Measurements from ENCODE around the gene TTC38.

The TTC38 gene

GRCh38 chr22:46337870-46338269 lies 70.1 kb downstream of the TTC38 start:
- CTCF ChIA-PET: interaction anchor here (1.1 to 1.8 kb wide), 2 partner anchors 8 to 225 kb away, joined by 3 to 8 read pairs; no protein-coding TSS in a partner anchor
- Histone ChIP-seq H3K4me3 (ENCODE audit: low read depth, low read length) (no peak overlapping the region), H3K36me3 (ENCODE audit: control insufficient read depth in 2 of 2, insufficient read depth in 1 of 2, low read length in 2 of 2) (peaks cover 47 to 69% of the 10 kb centered on the region in 2 experiments), H3K9me3 (ENCODE audit: control insufficient read depth, insufficient read depth, low read depth, low read length) (no peaks in the 10 kb centered on the region), H3K4me1 (ENCODE audit: control insufficient read depth, insufficient read depth, low read length) (peaks cover 5% of the 10 kb centered on the region), H3K27ac (ENCODE audit: extremely low read depth, low read depth, low read length) (no peak overlapping the region)
- POLR2A ChIA-PET: interaction anchor here (1.6 kb wide), 1 partner anchor 15 kb away, joined by 3 read pairs; no protein-coding TSS in a partner anchor
- TF ChIP-seq REST (tag by site-specific recombination; IDR thresholded peaks at IDR 0.05) (peak; percentile 62; the same call in 1 of the 2 replicates), ZSCAN4 (tag by site-specific recombination; IDR thresholded peaks at IDR 0.05) (no peak)

- POLR2A ChIA-PET: no interaction called here
- Histone ChIP-seq H3K36me3 (ENCODE audit: control insufficient read depth in 2 of 2, insufficient read depth in 1 of 2, low read length in 2 of 2) (peaks cover 47 to 69% of the 10 kb centered on the region in 2 experiments), H3K4me3 (ENCODE audit: low read depth, low read length) (no peak overlapping the region), H3K27ac (ENCODE audit: extremely low read depth, low read depth, low read length) (no peak overlapping the region), H3K4me1 (ENCODE audit: control insufficient read depth, insufficient read depth, low read length) (peaks cover 5% of the 10 kb centered on the region), H3K9me3 (ENCODE audit: control insufficient read depth, insufficient read depth, low read depth, low read length) (no peaks in the 10 kb centered on the region)
- TF ChIP-seq GLI2 (tag by site-specific recombination; IDR thresholded peaks at IDR 0.05; ENCODE audit: borderline replicate concordance, low read depth) (no peak), INSM2 (tag by site-specific recombination; IDR thresholded peaks at IDR 0.05) (no peak), ZNF175 (tag by site-specific recombination; IDR thresholded peaks at IDR 0.05) (no peak), ZNF26 (tag by site-specific recombination; IDR thresholded peaks at IDR 0.05) (no peak)
- CTCF ChIA-PET: interaction anchor here (1.1 to 1.8 kb wide), 2 partner anchors 8 to 225 kb away, joined by 3 to 8 read pairs; no protein-coding TSS in a partner anchor
Observed at GRCh38 chr22:46338636-46339035, 70.8 kb downstream of the TTC38 start.

- ChIA-PET POLR2A (no interaction called here), CTCF (interaction anchor here (1.5 kb wide), 1 partner anchor 16 kb away, joined by 3 read pairs; no protein-coding TSS in a partner anchor)
- peaks cover 58 to 81% of the 10 kb centered on the region in 2 experiments for H3K36me3 ChIP-seq (ENCODE audit: control insufficient read depth in 2 of 2, insufficient read depth in 1 of 2, low read length in 2 of 2)
- H3K4me3 ChIP-seq (ENCODE audit: low read depth, low read length): no peak overlapping the region
- no peak for TF ChIP-seq ZNF558 (tag by site-specific recombination; IDR thresholded peaks at IDR 0.05)
- TF ChIP-seq ZBTB20 (tag by site-specific recombination; IDR thresholded peaks at IDR 0.05): peak; percentile 74
- no peak for TF ChIP-seq ZBTB21 (tag by site-specific recombination; IDR thresholded peaks at IDR 0.05)
- no peak for TF ChIP-seq ZNF398 (tag by site-specific recombination; IDR thresholded peaks at IDR 0.05)
- TF ChIP-seq EGR2 (tag by site-specific recombination; IDR thresholded peaks at IDR 0.05; ENCODE audit: low read depth): peak; percentile 69
- no peak for TF ChIP-seq ZNF571 (tag by site-specific recombination; IDR thresholded peaks at IDR 0.05)
- H3K9me3 ChIP-seq (ENCODE audit: control insufficient read depth, insufficient read depth, low read depth, low read length): no peaks in the 10 kb centered on the region
- H3K4me1 ChIP-seq (ENCODE audit: control insufficient read depth, insufficient read depth, low read length): peaks cover 5% of the 10 kb centered on the region
- no peak overlapping the region for H3K27ac ChIP-seq (ENCODE audit: extremely low read depth, low read depth, low read length)
Observed at GRCh38 chr22:46339956-46340355, 72.1 kb downstream of the TTC38 start.
